DND-41 (cell line): ENCODE measurements around the gene LRRC27.

ENCODE experiments used
- CTCF ChIP-seq: IDR thresholded peaks from 2 replicates; pipeline ENCODE4 v1.5.1; 2012; ENCODE audit warnings: borderline replicate concordance, low read length, moderate library complexity, mild to moderate bottlenecking; ENCODE audit not compliant: poor library complexity, severe bottlenecking; ENCODE audit errors: extremely low read depth
- EZH2 ChIP-seq: IDR thresholded peaks from 3 replicates; pipeline ENCODE4 v1.6.1; 2012; ENCODE audit warnings: borderline replicate concordance, low read depth, mild to moderate bottlenecking, moderate library complexity, low read length, inconsistent platforms; ENCODE audit not compliant: severe bottlenecking

- TF ChIP-seq EZH2 (no peak), CTCF (no peak)
Observed at GRCh38 chr10:132329565-132330485, 2.2 kb upstream of the LRRC27 start.
